Stimulated activated CD4-positive, alpha-beta T cell treated with anti-CD3 and anti-CD28 coated beads, Interleukin-2, amount 100 ng/mL, for 4 hours (primary cell): ENCODE measurements around the gene HABP2.

Experiments
- DNase-seq: peaks from one replicate; pipeline ENCODE4 v3.0.0-alpha.2; 2020; ENCODE audit warnings: low read depth

HABP2 gene

GRCh38 chr10:113557903-113558321, 5.1 kb downstream of the HABP2 start:
- no peak for DNase-seq

GRCh38 chr10:113560071-113560470, 7.2 kb downstream of the HABP2 start:
- DNase-seq = no peak

GRCh38 chr10:113561214-113561613, 8.4 kb downstream of the HABP2 start:
- no peak for DNase-seq

- no peak for DNase-seq
These were observed 9.2 kb downstream of the HABP2 start for GRCh38 chr10:113562069-113562468.

GRCh38 chr10:113562704-113563103, 9.9 kb downstream of the HABP2 start:
- no peak for DNase-seq

- peak; percentile 36 for DNase-seq
These were observed 10.6 kb downstream of the HABP2 start for GRCh38 chr10:113563306-113564088.

GRCh38 chr10:113565364-113565763, 12.5 kb downstream of the HABP2 start:
- no peak for DNase-seq

- no peak for DNase-seq
These were observed 14.0 kb downstream of the HABP2 start for GRCh38 chr10:113566888-113567287.

- no peak for DNase-seq
These were observed 16.7 kb downstream of the HABP2 start for GRCh38 chr10:113569576-113569975.

GRCh38 chr10:113572520-113573290, 19.9 kb downstream of the HABP2 start:
- DNase-seq = no peak

GRCh38 chr10:113573368-113573767, 20.5 kb downstream of the HABP2 start:
- no peak for DNase-seq

- DNase-seq = no peak
These were observed 24.0 kb downstream of the HABP2 start for GRCh38 chr10:113576852-113577251.

GRCh38 chr10:113578773-113579172, 25.9 kb downstream of the HABP2 start:
- no peak for DNase-seq

- no peak for DNase-seq
These were observed 28.2 kb downstream of the HABP2 start for GRCh38 chr10:113581092-113581491.

- no peak for DNase-seq
These were observed 30.7 kb downstream of the HABP2 start for GRCh38 chr10:113583571-113583970.

GRCh38 chr10:113585949-113586348, 33.1 kb downstream of the HABP2 start:
- DNase-seq = no peak

GRCh38 chr10:113589201-113589770, 36.4 kb downstream of the HABP2 start:
- no peak for DNase-seq

GRCh38 chr10:113590581-113590980, 37.7 kb downstream of the HABP2 start:
- DNase-seq = no peak

GRCh38 chr10:113592380-113592779, 39.5 kb downstream of the HABP2 start:
- DNase-seq = no peak

GRCh38 chr10:113594652-113595051, 41.8 kb downstream of the HABP2 start:
- DNase-seq = no peak

GRCh38 chr10:113600569-113600968, 47.7 kb downstream of the HABP2 start:
- no peak for DNase-seq

- DNase-seq = no peak
These were observed 50.4 kb downstream of the HABP2 start for GRCh38 chr10:113603057-113603777.
